Sigmoid colon (tissue), 7 donors: ENCODE data around the gene ADAMTS19. TPM values are rescaled to one million over a fixed set of nuclear protein-coding genes. Genes with fewer than 3 reads are reported as not detected.

Experiments used
- DNase-seq: peaks from one replicate; pipeline ENCODE4 v3.0.0-alpha.2; 2019
- H3K27ac ChIP-seq, 4 donors: fragments of 200-600 bp; sonication (generic); one replicate each; pipeline ENCODE4 v1.5.1; 2016 to 2019; ENCODE audit warnings: mild to moderate bottlenecking in 1 of 4
- H3K27me3 ChIP-seq, 3 donors: fragments of 200-600 bp; sonication (generic); one replicate each; pipeline ENCODE4 v1.5.1; 2019; ENCODE audit warnings: mild to moderate bottlenecking in 1 of 3
- H3K36me3 ChIP-seq, 4 donors: fragments of 200-600 bp; sonication (generic); one replicate each; pipeline ENCODE4 v1.5.1; 2016 to 2019
- H3K4me1 ChIP-seq, 4 donors: fragments of 200-600 bp; sonication (generic); one replicate each; pipeline ENCODE4 v1.5.1; 2017 to 2019
- H3K4me3 ChIP-seq, 4 donors: fragments of 200-600 bp; sonication (generic); one replicate each; pipeline ENCODE4 v1.5.1; 2017 to 2019; ENCODE audit warnings: mild to moderate bottlenecking in 2 of 4, moderate library complexity in 1 of 4
- H3K9me3 ChIP-seq, 4 donors: fragments of 200-600 bp in 3 of 4; sonication (generic) in 3 of 4; one replicate each; pipeline versions ENCODE4 v1.5.1 to v1.6.1; 2013 to 2019
- CTCF ChIP-seq, 4 experiments: fragments of 450-650 bp in 3 of 4; fragments of 200-600 bp in 1 of 4; IDR thresholded peaks; one replicate each; pipeline ENCODE4 v1.5.1; 2016 to 2019; ENCODE audit warnings: antibody characterized with exemption in 4 of 4, mild to moderate bottlenecking in 3 of 4, moderate library complexity in 2 of 4
- EP300 ChIP-seq, 4 donors: sonication (generic); formaldehyde crosslinking; IDR thresholded peaks; one replicate each; pipeline ENCODE4 v1.6.1; 2017; ENCODE audit warnings: antibody characterized with exemption in 4 of 4
- POLR2A ChIP-seq, 2 donors: fragments of 450-650 bp; IDR thresholded peaks; one replicate each; pipeline ENCODE4 v1.6.1; 2016; ENCODE audit warnings: antibody characterized with exemption in 2 of 2, mild to moderate bottlenecking in 2 of 2, moderate library complexity in 2 of 2
- POLR2AphosphoS5 ChIP-seq, 4 donors: sonication (generic); formaldehyde crosslinking; IDR thresholded peaks; one replicate each; pipeline ENCODE4 v1.6.1; 2017; ENCODE audit warnings: antibody characterized with exemption in 4 of 4
- WGBS, 2 donors: extraction: QIAGEN DNeasy Blood & Tissue Kit; methylation state at CpG; one replicate each; pipeline ENCODE4 v1.1.7; 2013; 5-methylcytosine and 5-hydroxymethylcytosine counted together
- intact Hi-C: fragments of 100-400 bp; cut with DNase I; formaldehyde crosslinking; loops from one replicate; pipeline ENCODE4 v1.15.1; 2023
- polyA plus RNA-seq, 3 donors: library from polyadenylated mRNA; stranded (reverse); fragments of 200-250 nt; gene quantifications; one replicate each; pipeline ENCODE4 v1.2.3, GENCODE V29; 2013
- total RNA-seq, 4 donors: library from RNA; depleted of rRNA; stranded (reverse); fragments of >200 nt; gene quantifications; one replicate each; pipeline ENCODE4 v1.1.0, GENCODE V29; 2016
- donor health status: healthy with polysubstance abuse.
- donor health status: Bipolar disorder and iron deficiency.
- donor health status: healthy.

Gene ADAMTS19
- total and polyA plus RNA-seq, 7 donors: 0.16 to 8.9 (median 2.1) TPM; not detected in 2

DNA sequence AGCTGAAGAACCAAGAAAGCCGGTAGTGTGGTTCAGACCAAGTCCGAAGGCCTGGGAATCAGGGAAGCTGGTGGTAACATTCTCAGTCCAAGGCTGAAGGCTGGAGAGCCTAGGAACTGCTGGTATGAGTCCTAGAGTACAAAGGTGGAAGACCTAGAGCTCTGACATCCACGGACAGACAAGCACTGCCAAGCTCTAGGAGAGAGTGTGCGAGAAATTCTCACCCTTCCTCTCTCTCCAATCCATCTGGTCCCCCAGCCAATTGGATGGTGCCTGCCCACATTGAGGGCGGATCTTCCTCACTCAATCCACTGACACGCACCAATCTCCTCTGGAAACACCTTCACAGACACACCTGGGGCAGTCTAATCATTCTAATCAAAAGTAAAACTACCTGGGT lies 19.7 kb upstream of the ADAMTS19 start:
- Histone ChIP-seq H3K9me3 (no peaks in the 10 kb centered on the region), H3K36me3 (no peaks in the 10 kb centered on the region), H3K27me3 (no peaks in the 10 kb centered on the region), H3K27ac (no peak overlapping the region), H3K4me1 (peaks cover 0 to 7% (median 0%) of the 10 kb centered on the region in 4 donors), H3K4me3 (no peak overlapping the region)
- intact Hi-C loops: no loop called here
- TF ChIP-seq CTCF (IDR thresholded peaks at IDR 0.05): no peak
- no peak for TF ChIP-seq POLR2AphosphoS5 (IDR thresholded peaks at IDR 0.05)
- TF ChIP-seq POLR2A (IDR thresholded peaks at IDR 0.05): no peak
- TF ChIP-seq EP300 (IDR thresholded peaks at IDR 0.05): no peak
- WGBS, 2 donors: 74 to 76% methylated on average over 6 of the region's 6 CpGs
- DNase-seq: no peak

DNA sequence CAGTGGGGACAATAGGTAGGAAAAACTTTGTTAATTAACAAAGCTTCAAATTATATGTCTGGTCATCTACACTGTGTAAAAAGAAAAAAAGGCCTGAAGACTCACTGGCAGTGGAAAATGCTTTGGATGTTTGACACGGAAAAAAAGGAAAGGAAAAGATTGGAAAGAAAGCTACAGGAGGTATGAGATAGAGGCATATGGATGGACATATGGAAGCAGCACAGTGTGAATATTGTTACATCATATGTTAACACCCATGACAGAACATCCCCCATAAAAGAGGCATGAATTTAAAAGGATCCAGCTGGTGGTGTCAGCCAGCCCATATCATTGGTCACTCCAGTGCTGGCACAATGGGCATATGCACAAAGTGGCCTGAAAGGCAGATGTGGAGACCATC lies 19.0 kb upstream of the ADAMTS19 start:
- 88 to 91% methylated on average over 1 of the region's 1 CpG for WGBS, 2 donors
- Histone ChIP-seq H3K4me3 (no peak overlapping the region), H3K27ac (no peak overlapping the region), H3K36me3 (no peaks in the 10 kb centered on the region), H3K4me1 (peaks cover 0 to 7% (median 0%) of the 10 kb centered on the region in 4 donors), H3K27me3 (no peaks in the 10 kb centered on the region), H3K9me3 (no peaks in the 10 kb centered on the region)
- DNase-seq: no peak
- intact Hi-C loops: no loop called here
- TF ChIP-seq EP300 (IDR thresholded peaks at IDR 0.05): no peak
- TF ChIP-seq POLR2A (IDR thresholded peaks at IDR 0.05): no peak
- TF ChIP-seq CTCF (IDR thresholded peaks at IDR 0.05): no peak
- no peak for TF ChIP-seq POLR2AphosphoS5 (IDR thresholded peaks at IDR 0.05)

DNA sequence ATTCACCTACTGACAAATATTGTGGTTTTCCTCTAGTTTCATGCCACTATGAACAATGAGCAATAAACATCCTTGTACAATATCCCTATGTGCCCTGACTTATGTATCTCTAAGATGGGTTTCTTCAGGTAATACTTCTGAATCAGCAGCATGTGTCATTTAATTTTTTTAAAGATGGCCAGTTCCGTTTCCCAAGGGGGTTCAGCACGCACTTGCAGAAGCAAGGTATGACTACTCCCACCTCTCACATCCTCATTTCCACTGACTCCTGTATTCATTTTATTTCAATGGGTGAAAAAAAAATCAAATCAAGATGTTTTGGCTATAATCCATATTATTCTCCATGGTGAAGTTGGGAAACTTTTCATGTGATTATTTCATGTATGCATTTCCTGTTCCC lies 14.7 kb upstream of the ADAMTS19 start:
- intact Hi-C loops: no loop called here
- DNase-seq: no peak
- Histone ChIP-seq H3K27ac (no peak overlapping the region), H3K9me3 (no peaks in the 10 kb centered on the region), H3K4me3 (no peak overlapping the region), H3K36me3 (no peaks in the 10 kb centered on the region), H3K4me1 (peaks cover 0 to 7% (median 0%) of the 10 kb centered on the region in 4 donors), H3K27me3 (no peaks in the 10 kb centered on the region)
- 88 to 97% methylated on average over 2 of the region's 2 CpGs for WGBS, 2 donors
- TF ChIP-seq POLR2AphosphoS5 (IDR thresholded peaks at IDR 0.05): no peak

DNA sequence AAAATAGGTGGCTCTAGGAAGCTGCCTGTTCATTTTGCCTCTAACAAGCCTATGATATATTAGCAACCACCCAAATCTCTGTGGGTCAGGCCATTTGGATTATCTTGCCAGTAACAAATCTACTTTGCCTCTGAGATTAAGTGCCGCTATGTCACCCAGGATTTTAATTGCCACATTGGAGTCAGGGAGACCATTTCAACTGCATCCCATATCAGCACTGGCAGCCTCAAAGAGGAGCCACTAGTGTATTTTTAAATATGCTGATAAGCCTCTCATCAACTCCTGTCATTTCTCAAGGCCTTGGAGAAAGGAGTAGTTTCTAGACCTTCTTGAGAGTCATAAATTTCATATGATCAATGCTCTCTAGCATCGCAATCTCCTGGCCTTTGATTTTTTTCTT lies 12.1 kb upstream of the ADAMTS19 start:
- no peak for DNase-seq
- no peaks in the 10 kb centered on the region for H3K27me3 ChIP-seq
- no peak overlapping the region for H3K4me3 ChIP-seq
- H3K4me1 ChIP-seq: peaks cover 0 to 7% (median 0%) of the 10 kb centered on the region in 4 donors
- 97 to 98% methylated on average over 2 of the region's 2 CpGs for WGBS, 2 donors
- intact Hi-C loops: no loop called here
- H3K27ac ChIP-seq: no peak overlapping the region
- H3K9me3 ChIP-seq: no peaks in the 10 kb centered on the region
- no peaks in the 10 kb centered on the region for H3K36me3 ChIP-seq
- TF ChIP-seq CTCF (IDR thresholded peaks at IDR 0.05) (no peak), POLR2A (IDR thresholded peaks at IDR 0.05) (no peak), EP300 (IDR thresholded peaks at IDR 0.05) (no peak), POLR2AphosphoS5 (IDR thresholded peaks at IDR 0.05) (no peak)

GRCh38 chr5:129448654-129449053 lies 11.4 kb upstream of the ADAMTS19 start:
- Histone ChIP-seq H3K4me3 (no peak overlapping the region), H3K27ac (no peak overlapping the region), H3K27me3 (no peaks in the 10 kb centered on the region), H3K9me3 (no peaks in the 10 kb centered on the region), H3K36me3 (no peaks in the 10 kb centered on the region), H3K4me1 (peaks cover 0 to under 1% (median 0%) of the 10 kb centered on the region in 4 donors)
- intact Hi-C loops: no loop called here
- WGBS, 2 donors: 92 to 95% methylated on average over 4 of the region's 4 CpGs
- no peak for TF ChIP-seq EP300 (IDR thresholded peaks at IDR 0.05)
- TF ChIP-seq POLR2AphosphoS5 (IDR thresholded peaks at IDR 0.05): no peak
- TF ChIP-seq CTCF (IDR thresholded peaks at IDR 0.05): no peak
- no peak for TF ChIP-seq POLR2A (IDR thresholded peaks at IDR 0.05)
- DNase-seq: no peak
